Thoracic aorta (tissue), 2 donors: ENCODE measurements around the gene FHIT. TPM values are rescaled to one million over a fixed set of nuclear protein-coding genes. Genes with fewer than 3 reads are reported as not detected.

Experiments
- ATAC-seq: fragments of 150-250 bp; one replicate; pipeline ENCODE4 v1.8.0; 2017; ENCODE audit warnings: low read depth; ENCODE audit not compliant: insufficient number of reproducible peaks, low FRiP score
- DNase-seq: peaks from one replicate; pipeline ENCODE4 v3.0.0-alpha.2; 2020; ENCODE audit warnings: low spot score
- H3K27ac ChIP-seq, 2 donors: fragments of 200-600 bp; sonication (generic); 1 replicate in 1 of 2; 2 replicates in 1 of 2; pipeline ENCODE4 v1.5.1; 2016; ENCODE audit warnings: mild to moderate bottlenecking in 2 of 2, moderate library complexity in 2 of 2
- H3K27me3 ChIP-seq: fragments of 200-600 bp; sonication (generic); replicated peaks from 2 replicates; pipeline ENCODE4 v1.6.0; 2016; ENCODE audit warnings: mild to moderate bottlenecking; ENCODE audit not compliant: insufficient read depth
- H3K36me3 ChIP-seq: fragments of 200-600 bp; sonication (generic); one replicate; pipeline ENCODE4 v1.5.1; 2016
- H3K4me1 ChIP-seq, 2 donors: fragments of 200-600 bp; sonication (generic); 1 replicate in 1 of 2; 2 replicates in 1 of 2; pipeline versions ENCODE4 v1.5.1 to v1.6.0; 2016; ENCODE audit warnings: low read depth in 2 of 2, mild to moderate bottlenecking in 1 of 2; ENCODE audit not compliant: control insufficient read depth in 1 of 2
- H3K4me3 ChIP-seq: fragments of 200-600 bp; sonication (generic); 2 replicates; pipeline ENCODE4 v1.5.1; 2016; ENCODE audit warnings: mild to moderate bottlenecking
- H3K9me3 ChIP-seq: fragments of 200-600 bp; sonication (generic); 2 replicates; pipeline ENCODE4 v1.5.1; 2016
- total RNA-seq, 2 donors: library from RNA; depleted of rRNA; stranded (reverse); fragments of >200 nt; gene quantifications; one replicate each; pipeline versions ENCODE4 v1.1.0 to v1.2.3, GENCODE V29; 2016
- TF ChIP-seq, protein P1 (sequence below): fragments of 200-600 bp; sonication (generic); IDR thresholded peaks from one replicate; pipeline ENCODE4 v1.5.1; 2019; ENCODE audit warnings: antibody characterized with exemption

Gene FHIT
- total RNA-seq, 2 donors from 2014 or later: 2.0 to 2.3 TPM

- Histone ChIP-seq H3K4me1 (no peaks in the 10 kb centered on the region), H3K36me3 (no peaks in the 10 kb centered on the region), H3K27ac (no peak overlapping the region), H3K9me3 (no peaks in the 10 kb centered on the region), H3K4me3 (no peak overlapping the region), H3K27me3 (no peaks in the 10 kb centered on the region)
- TF ChIP-seq, protein P1, sequence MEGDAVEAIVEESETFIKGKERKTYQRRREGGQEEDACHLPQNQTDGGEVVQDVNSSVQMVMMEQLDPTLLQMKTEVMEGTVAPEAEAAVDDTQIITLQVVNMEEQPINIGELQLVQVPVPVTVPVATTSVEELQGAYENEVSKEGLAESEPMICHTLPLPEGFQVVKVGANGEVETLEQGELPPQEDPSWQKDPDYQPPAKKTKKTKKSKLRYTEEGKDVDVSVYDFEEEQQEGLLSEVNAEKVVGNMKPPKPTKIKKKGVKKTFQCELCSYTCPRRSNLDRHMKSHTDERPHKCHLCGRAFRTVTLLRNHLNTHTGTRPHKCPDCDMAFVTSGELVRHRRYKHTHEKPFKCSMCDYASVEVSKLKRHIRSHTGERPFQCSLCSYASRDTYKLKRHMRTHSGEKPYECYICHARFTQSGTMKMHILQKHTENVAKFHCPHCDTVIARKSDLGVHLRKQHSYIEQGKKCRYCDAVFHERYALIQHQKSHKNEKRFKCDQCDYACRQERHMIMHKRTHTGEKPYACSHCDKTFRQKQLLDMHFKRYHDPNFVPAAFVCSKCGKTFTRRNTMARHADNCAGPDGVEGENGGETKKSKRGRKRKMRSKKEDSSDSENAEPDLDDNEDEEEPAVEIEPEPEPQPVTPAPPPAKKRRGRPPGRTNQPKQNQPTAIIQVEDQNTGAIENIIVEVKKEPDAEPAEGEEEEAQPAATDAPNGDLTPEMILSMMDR: no peak
- ATAC-seq (no peak), DNase-seq (no peak)
Measured at GRCh38 chr3:60343831-60344230, 907.4 kb downstream of the FHIT start.

DNA sequence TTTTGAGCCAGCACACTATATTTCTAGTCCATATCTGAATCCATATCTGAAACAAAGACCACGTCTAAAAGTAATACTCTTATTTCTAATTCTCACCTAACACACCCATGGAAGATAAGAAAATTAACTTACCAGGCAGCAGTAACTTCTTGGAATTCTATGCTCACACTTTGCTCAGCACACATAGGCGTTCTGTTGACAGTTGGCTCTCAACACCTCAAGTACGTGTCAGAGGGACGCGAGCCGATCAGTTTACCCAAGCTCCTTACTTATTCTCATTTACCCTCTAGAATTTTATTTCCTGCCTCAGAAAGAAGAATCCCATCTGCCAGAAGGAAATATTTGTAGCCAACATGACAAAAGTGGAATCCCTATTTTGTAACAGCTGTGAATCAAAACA is 911.9 kb downstream of the FHIT start:
- ATAC-seq: no peak
- H3K27ac ChIP-seq: no peak overlapping the region
- H3K36me3 ChIP-seq: no peaks in the 10 kb centered on the region
- H3K27me3 ChIP-seq: no peaks in the 10 kb centered on the region
- H3K9me3 ChIP-seq: no peaks in the 10 kb centered on the region
- H3K4me1 ChIP-seq: no peaks in the 10 kb centered on the region
- no peak for DNase-seq
- no peak overlapping the region for H3K4me3 ChIP-seq
- TF ChIP-seq, protein P1: no peak

DNA sequence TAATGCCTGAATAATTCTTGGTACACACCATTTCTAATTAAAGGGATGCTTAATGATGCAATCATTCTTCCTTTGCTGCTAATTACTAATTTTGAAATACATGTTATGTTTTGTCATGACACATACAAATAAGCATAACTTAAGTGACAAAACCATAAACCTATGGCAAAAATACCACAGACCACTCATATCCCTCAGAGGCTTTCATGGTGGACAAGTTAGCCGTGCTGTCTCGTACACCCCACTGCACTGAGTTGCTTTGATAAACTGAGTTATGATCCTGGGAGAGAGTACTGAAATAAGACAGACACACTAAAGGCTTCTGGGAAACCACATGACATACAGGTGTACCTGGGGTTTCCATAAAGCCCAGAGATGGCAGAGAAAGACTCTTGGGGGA is 913.8 kb downstream of the FHIT start:
- no peaks in the 10 kb centered on the region for H3K4me1 ChIP-seq
- H3K4me3 ChIP-seq: no peak overlapping the region
- TF ChIP-seq, protein P1: no peak
- DNase-seq (no peak), ATAC-seq (no peak)
- no peak overlapping the region for H3K27ac ChIP-seq
- H3K9me3 ChIP-seq: no peaks in the 10 kb centered on the region
- H3K36me3 ChIP-seq: no peaks in the 10 kb centered on the region
- H3K27me3 ChIP-seq: no peaks in the 10 kb centered on the region

DNA sequence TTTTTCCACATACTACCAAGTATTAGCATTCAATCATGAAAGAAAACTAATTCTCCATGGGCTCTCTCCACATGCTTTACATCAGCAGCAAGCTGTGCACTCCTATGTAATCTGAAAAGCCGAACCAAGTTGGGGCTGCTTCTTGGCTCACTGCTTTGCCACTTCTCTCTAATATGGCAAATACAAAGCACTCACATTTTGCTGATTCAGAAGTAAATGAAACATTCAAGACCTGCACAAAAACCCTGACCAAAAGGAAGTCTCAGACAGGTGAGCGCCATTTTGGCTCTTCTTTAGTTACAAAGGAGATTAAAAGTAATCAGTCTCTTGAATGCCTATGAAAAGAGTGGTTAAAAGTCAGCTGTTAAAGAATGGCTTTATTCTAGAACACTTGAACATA is 915.2 kb downstream of the FHIT start:
- Histone ChIP-seq H3K9me3 (no peaks in the 10 kb centered on the region), H3K36me3 (no peaks in the 10 kb centered on the region), H3K27me3 (no peaks in the 10 kb centered on the region), H3K4me1 (no peaks in the 10 kb centered on the region), H3K4me3 (no peak overlapping the region), H3K27ac (no peak overlapping the region)
- TF ChIP-seq, protein P1: no peak
- DNase-seq (no peak), ATAC-seq (no peak)

GRCh38 chr3:60333710-60334109 is 917.5 kb downstream of the FHIT start:
- no peaks in the 10 kb centered on the region for H3K4me1 ChIP-seq
- DNase-seq: no peak
- ATAC-seq: no peak
- H3K27me3 ChIP-seq: no peaks in the 10 kb centered on the region
- H3K36me3 ChIP-seq: no peaks in the 10 kb centered on the region
- no peaks in the 10 kb centered on the region for H3K9me3 ChIP-seq
- TF ChIP-seq, protein P1: no peak
- H3K4me3 ChIP-seq: no peak overlapping the region
- no peak overlapping the region for H3K27ac ChIP-seq
